ENCODE results near the gene ZNF280A. TPM values are rescaled to one million over a fixed set of nuclear protein-coding genes. Genes with fewer than 3 reads are reported as not detected.

ZNF280A gene
- total RNA-seq, 2 donors from 2014 or later, result not detected

GRCh38 chr22:22528780-22529179, 8.7 kb upstream of the ZNF280A start:
- TF ChIP-seq, protein P1, sequence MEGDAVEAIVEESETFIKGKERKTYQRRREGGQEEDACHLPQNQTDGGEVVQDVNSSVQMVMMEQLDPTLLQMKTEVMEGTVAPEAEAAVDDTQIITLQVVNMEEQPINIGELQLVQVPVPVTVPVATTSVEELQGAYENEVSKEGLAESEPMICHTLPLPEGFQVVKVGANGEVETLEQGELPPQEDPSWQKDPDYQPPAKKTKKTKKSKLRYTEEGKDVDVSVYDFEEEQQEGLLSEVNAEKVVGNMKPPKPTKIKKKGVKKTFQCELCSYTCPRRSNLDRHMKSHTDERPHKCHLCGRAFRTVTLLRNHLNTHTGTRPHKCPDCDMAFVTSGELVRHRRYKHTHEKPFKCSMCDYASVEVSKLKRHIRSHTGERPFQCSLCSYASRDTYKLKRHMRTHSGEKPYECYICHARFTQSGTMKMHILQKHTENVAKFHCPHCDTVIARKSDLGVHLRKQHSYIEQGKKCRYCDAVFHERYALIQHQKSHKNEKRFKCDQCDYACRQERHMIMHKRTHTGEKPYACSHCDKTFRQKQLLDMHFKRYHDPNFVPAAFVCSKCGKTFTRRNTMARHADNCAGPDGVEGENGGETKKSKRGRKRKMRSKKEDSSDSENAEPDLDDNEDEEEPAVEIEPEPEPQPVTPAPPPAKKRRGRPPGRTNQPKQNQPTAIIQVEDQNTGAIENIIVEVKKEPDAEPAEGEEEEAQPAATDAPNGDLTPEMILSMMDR (IDR thresholded peaks at IDR 0.05), result no peak
- H3K4me1 ChIP-seq, result no peaks in the 10 kb centered on the region
- no peak overlapping the region for H3K4me3 ChIP-seq
- no peak overlapping the region for H3K27ac ChIP-seq
- H3K9me3 ChIP-seq, result no peaks in the 10 kb centered on the region
- no peak for DNase-seq (ENCODE audit: low spot score)
- no peaks in the 10 kb centered on the region for H3K36me3 ChIP-seq
- no peaks in the 10 kb centered on the region for H3K27me3 ChIP-seq

DNA sequence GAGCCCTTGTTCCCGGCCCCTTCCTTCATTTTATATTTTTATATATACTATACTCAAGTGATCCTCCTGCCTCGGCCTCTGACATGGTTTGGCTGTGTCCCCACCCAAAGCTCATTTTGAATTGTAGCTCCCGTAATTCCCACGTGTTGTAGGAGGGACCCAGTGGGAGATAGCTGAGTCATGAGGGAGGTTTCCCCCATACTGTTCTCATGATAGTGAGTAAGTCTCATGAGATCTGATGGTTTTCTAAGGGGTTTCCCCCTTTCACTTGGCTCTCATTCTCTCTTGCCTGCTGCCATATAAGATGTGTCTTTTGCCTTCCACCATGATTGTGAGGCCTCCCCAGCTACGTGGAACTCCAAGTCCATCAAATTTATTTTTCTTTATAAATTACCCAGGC, 7.2 kb upstream of the ZNF280A start:
- no peak overlapping the region for H3K4me3 ChIP-seq
- no peaks in the 10 kb centered on the region for H3K27me3 ChIP-seq
- no peak overlapping the region for H3K27ac ChIP-seq
- H3K4me1 ChIP-seq, result no peaks in the 10 kb centered on the region
- TF ChIP-seq, protein P1 (IDR thresholded peaks at IDR 0.05), result no peak
- no peak for DNase-seq (ENCODE audit: low spot score)
- H3K9me3 ChIP-seq, result no peaks in the 10 kb centered on the region
- no peaks in the 10 kb centered on the region for H3K36me3 ChIP-seq

DNA sequence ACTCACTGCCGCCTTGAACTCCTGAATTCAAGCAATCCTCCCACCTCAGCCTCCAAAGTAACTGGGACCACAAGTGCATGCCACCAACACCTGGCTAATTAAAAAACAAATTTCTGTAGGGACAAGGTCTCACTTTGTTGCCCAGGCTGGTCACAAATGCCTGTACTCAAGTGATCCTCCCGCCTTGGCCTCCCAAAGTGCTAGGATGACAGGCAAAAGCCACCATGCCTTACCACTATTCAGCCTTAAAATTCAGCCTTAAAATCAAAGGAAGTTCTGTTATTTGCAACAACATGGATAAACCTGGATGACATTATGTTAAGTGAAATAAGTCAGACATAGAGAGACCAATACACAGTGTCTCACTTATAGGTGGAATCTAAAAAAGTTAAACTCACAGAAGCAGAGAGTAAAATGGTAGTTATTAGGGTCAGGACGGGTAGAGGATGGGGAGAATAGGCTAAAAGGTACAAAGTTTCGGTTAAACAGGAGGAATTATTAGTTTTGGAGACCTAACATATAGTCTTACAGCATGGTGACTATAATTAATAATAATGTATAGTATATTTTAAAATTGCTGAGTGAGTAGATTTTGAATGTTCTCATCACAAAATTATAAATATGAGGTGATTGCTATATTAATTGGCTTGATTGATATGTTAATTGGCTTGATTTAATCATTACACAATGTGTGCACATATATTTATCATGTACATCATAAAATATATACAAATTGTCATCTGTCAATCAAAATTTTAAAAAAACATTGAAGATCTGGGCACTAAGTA, 6.2 kb upstream of the ZNF280A start:
- DNase-seq (ENCODE audit: low spot score), result no peak
- H3K4me1 ChIP-seq, result no peaks in the 10 kb centered on the region
- H3K27me3 ChIP-seq, result no peaks in the 10 kb centered on the region
- TF ChIP-seq, protein P1 (IDR thresholded peaks at IDR 0.05), result no peak
- H3K36me3 ChIP-seq, result no peaks in the 10 kb centered on the region
- no peak overlapping the region for H3K27ac ChIP-seq
- H3K4me3 ChIP-seq, result no peak overlapping the region
- H3K9me3 ChIP-seq, result no peaks in the 10 kb centered on the region

DNA sequence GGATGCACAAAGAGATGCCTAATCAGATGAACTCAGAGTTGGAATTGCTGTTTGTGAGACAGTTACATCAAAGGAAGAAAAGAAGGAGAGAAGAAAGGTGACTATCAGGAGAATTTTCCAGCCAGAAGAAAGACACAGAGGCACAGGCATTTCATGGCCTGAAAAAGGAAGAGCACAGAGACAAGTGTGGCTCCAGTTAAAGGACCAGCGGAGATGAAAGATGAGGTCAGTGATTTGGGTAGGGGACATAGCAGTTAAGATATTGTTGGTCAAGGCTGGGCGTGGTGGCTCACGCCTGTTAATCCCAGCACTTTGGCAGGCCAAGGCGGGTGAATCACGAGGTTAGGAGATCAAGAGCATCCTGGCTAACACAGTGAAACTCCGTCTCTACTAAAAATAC, 3.4 kb upstream of the ZNF280A start:
- no peak overlapping the region for H3K4me3 ChIP-seq
- H3K27ac ChIP-seq, result no peak overlapping the region
- TF ChIP-seq, protein P1 (IDR thresholded peaks at IDR 0.05), result no peak
- no peaks in the 10 kb centered on the region for H3K9me3 ChIP-seq
- H3K27me3 ChIP-seq, result no peaks in the 10 kb centered on the region
- H3K36me3 ChIP-seq, result no peaks in the 10 kb centered on the region
- no peak for DNase-seq (ENCODE audit: low spot score)
- H3K4me1 ChIP-seq, result no peaks in the 10 kb centered on the region

DNA sequence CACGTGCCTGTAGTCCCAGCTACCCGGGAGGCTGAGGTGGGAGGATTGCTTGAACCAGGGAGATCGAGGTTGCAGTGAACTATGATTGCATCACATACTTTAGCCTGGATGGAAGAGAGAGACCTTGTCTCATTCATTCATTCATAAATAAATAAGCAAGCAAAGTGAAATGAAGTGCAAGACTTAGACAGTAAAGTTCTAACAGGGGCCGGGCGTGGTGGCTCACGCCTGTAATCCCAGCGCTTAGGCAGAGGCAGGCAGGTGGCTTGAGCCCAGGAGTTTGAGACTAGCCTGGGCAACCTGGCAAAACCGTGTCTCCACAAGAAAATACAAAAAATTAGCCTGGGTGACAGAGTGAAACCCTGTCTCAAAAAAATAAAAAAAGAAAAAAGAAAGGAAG, 1.6 kb upstream of the ZNF280A start:
- Histone ChIP-seq H3K4me3 (no peak overlapping the region), H3K36me3 (no peaks in the 10 kb centered on the region), H3K27ac (no peak overlapping the region), H3K27me3 (no peaks in the 10 kb centered on the region), H3K9me3 (no peaks in the 10 kb centered on the region), H3K4me1 (no peaks in the 10 kb centered on the region)
- TF ChIP-seq, protein P1 (IDR thresholded peaks at IDR 0.05), result no peak
- no peak for DNase-seq (ENCODE audit: low spot score)
